HG02588 (cell line): Measurements from ENCODE around the gene TENM3.

Experiments
- ATAC-seq: cut with Tn5 transposase; IDR thresholded peaks from one replicate; pipeline ENCODE4 v1.9.1; 2021; ENCODE audit warnings: mild to moderate bottlenecking, moderate library complexity; ENCODE audit not compliant: unreplicated experiment

The TENM3 gene

GRCh38 chr4:182324282-182324681 lies 81.1 kb downstream of the TENM3 start:
- no peak for ATAC-seq

- no peak for ATAC-seq
These were observed 82.2 kb downstream of the TENM3 start for GRCh38 chr4:182325397-182325796.

GRCh38 chr4:182325848-182326255 lies 82.7 kb downstream of the TENM3 start:
- no peak for ATAC-seq

- no peak for ATAC-seq
These were observed 85.3 kb downstream of the TENM3 start for GRCh38 chr4:182328505-182328904.

GRCh38 chr4:182337366-182337765 lies 94.2 kb downstream of the TENM3 start:
- no peak for ATAC-seq

GRCh38 chr4:182338063-182338462 lies 94.9 kb downstream of the TENM3 start:
- no peak for ATAC-seq

GRCh38 chr4:182338746-182339145 lies 95.5 kb downstream of the TENM3 start:
- no peak for ATAC-seq

GRCh38 chr4:182339221-182339641 lies 96.0 kb downstream of the TENM3 start:
- ATAC-seq = no peak

GRCh38 chr4:182343453-182343852 lies 100.3 kb downstream of the TENM3 start:
- no peak for ATAC-seq

- ATAC-seq = no peak
These were observed 101.8 kb downstream of the TENM3 start for GRCh38 chr4:182344968-182345367.

GRCh38 chr4:182346250-182346649 lies 103.0 kb downstream of the TENM3 start:
- ATAC-seq = no peak

GRCh38 chr4:182346675-182347375 lies 103.6 kb downstream of the TENM3 start:
- ATAC-seq = no peak

- no peak for ATAC-seq
These were observed 105.7 kb downstream of the TENM3 start for GRCh38 chr4:182348779-182349326.

GRCh38 chr4:182350041-182350440 lies 106.8 kb downstream of the TENM3 start:
- ATAC-seq = no peak

GRCh38 chr4:182351485-182351884 lies 108.3 kb downstream of the TENM3 start:
- ATAC-seq = no peak

GRCh38 chr4:182354106-182354505 lies 110.9 kb downstream of the TENM3 start:
- no peak for ATAC-seq

GRCh38 chr4:182354867-182355266 lies 111.7 kb downstream of the TENM3 start:
- no peak for ATAC-seq

GRCh38 chr4:182367153-182367552 lies 124.0 kb downstream of the TENM3 start:
- ATAC-seq = no peak

GRCh38 chr4:182369211-182369610 lies 126.0 kb downstream of the TENM3 start:
- no peak for ATAC-seq

GRCh38 chr4:182370491-182370890 lies 127.3 kb downstream of the TENM3 start:
- ATAC-seq = no peak

GRCh38 chr4:182380771-182381181 lies 137.6 kb downstream of the TENM3 start:
- ATAC-seq = no peak

- ATAC-seq = no peak
These were observed 139.7 kb downstream of the TENM3 start for GRCh38 chr4:182382941-182383340.

- no peak for ATAC-seq
These were observed 141.5 kb downstream of the TENM3 start for GRCh38 chr4:182384631-182385091.
